ENCODE measurements around the gene CSNK2A2.
A peak's percentile ranks its signal among the peaks of the same experiment; 100 is the strongest.

The CSNK2A2 gene

GRCh38 chr16:58129097-58129936 is 68.6 kb downstream of the CSNK2A2 start, which contains the start of gene CFAP20:
TSS of gene CFAP20 (minus strand) at chr16:58129381. CDS start at chr16:58129115, 266 bp downstream.
- Histone ChIP-seq H3K27ac (peak within 1 kb of the TSS; percentile 93), H3K9me3 (ENCODE audit: severe bottlenecking) (peaks cover 8% of the 10 kb centered on the region), H3K4me3 (ENCODE audit: low read depth, low read length) (peak within 1 kb of the TSS; percentile 99), H3K36me3 (peaks cover 6% of the 10 kb centered on the region; the same call in 1 of the 2 replicates), H3K27me3 (ENCODE audit: insufficient read depth, low read depth, severe bottlenecking) (no peaks in the 10 kb centered on the region)
- no peak for TF ChIP-seq CTCF (IDR thresholded peaks at IDR 0.05; ENCODE audit: low read depth, low read length)
- peak; percentile 99 for DNase-seq

GRCh38 chr16:58128711-58129096 is 69.2 kb downstream of the CSNK2A2 start:
- TF ChIP-seq CTCF (IDR thresholded peaks at IDR 0.05; ENCODE audit: low read depth, low read length) = no peak
- Histone ChIP-seq H3K4me3 (ENCODE audit: low read depth, low read length) (peak overlapping the region; percentile 99), H3K27ac (peak overlapping the region; percentile 93), H3K27me3 (ENCODE audit: insufficient read depth, low read depth, severe bottlenecking) (no peaks in the 10 kb centered on the region), H3K9me3 (ENCODE audit: severe bottlenecking) (peaks cover 8% of the 10 kb centered on the region), H3K36me3 (peaks cover 6% of the 10 kb centered on the region; the same call in 1 of the 2 replicates)
- DNase-seq = peak; percentile 26

- no peaks in the 10 kb centered on the region for H3K27me3 ChIP-seq (ENCODE audit: insufficient read depth, low read depth, severe bottlenecking)
- H3K9me3 ChIP-seq (ENCODE audit: severe bottlenecking) = peaks cover 8% of the 10 kb centered on the region
- H3K27ac ChIP-seq = no peak overlapping the region
- peak overlapping the region; percentile 99 for H3K4me3 ChIP-seq (ENCODE audit: low read depth, low read length)
- no peak for DNase-seq
- H3K36me3 ChIP-seq = peaks cover 6% of the 10 kb centered on the region; the same call in 1 of the 2 replicates
- no peak for TF ChIP-seq CTCF (IDR thresholded peaks at IDR 0.05; ENCODE audit: low read depth, low read length)
These were observed 69.7 kb downstream of the CSNK2A2 start for GRCh38 chr16:58128181-58128631.

- peaks cover 6% of the 10 kb centered on the region; the same call in 1 of the 2 replicates for H3K36me3 ChIP-seq
- H3K27ac ChIP-seq = no peak overlapping the region
- no peak for DNase-seq
- TF ChIP-seq CTCF (IDR thresholded peaks at IDR 0.05; ENCODE audit: low read depth, low read length) = no peak
- no peaks in the 10 kb centered on the region for H3K27me3 ChIP-seq (ENCODE audit: insufficient read depth, low read depth, severe bottlenecking)
- peaks cover 8% of the 10 kb centered on the region for H3K9me3 ChIP-seq (ENCODE audit: severe bottlenecking)
- H3K4me3 ChIP-seq (ENCODE audit: low read depth, low read length) = peak overlapping the region; percentile 99
These were observed 70.3 kb downstream of the CSNK2A2 start for GRCh38 chr16:58127634-58128033.

- peaks cover 8% of the 10 kb centered on the region for H3K9me3 ChIP-seq (ENCODE audit: severe bottlenecking)
- no peaks in the 10 kb centered on the region for H3K27me3 ChIP-seq (ENCODE audit: insufficient read depth, low read depth, severe bottlenecking)
- H3K27ac ChIP-seq = no peak overlapping the region
- DNase-seq = no peak
- H3K4me3 ChIP-seq (ENCODE audit: low read depth, low read length) = no peak overlapping the region
- peaks cover 6% of the 10 kb centered on the region; the same call in 1 of the 2 replicates for H3K36me3 ChIP-seq
- TF ChIP-seq CTCF (IDR thresholded peaks at IDR 0.05; ENCODE audit: low read depth, low read length) = no peak
These were observed 70.8 kb downstream of the CSNK2A2 start for GRCh38 chr16:58127033-58127556.

Measured in WERI-Rb-1 (cell line).